ENCODE results near the gene ATG101.

The ATG101 gene

GRCh38 chr12:52033446-52034140, 36.2 kb upstream of the ATG101 start:
- DNase-seq (ENCODE audit: low read depth in 1 of 2, low spot score in 1 of 2), result no peak
- TF ChIP-seq JUND (IDR thresholded peaks at IDR 0.05; ENCODE audit: low read depth), result no peak
- in situ Hi-C loops (cut with HindIII; ENCODE audit: low pct_unique_long_range_greater_than_20kb, low sequenced_read_pairs), result no loop called here

GRCh38 chr12:52035190-52035589, 34.6 kb upstream of the ATG101 start:
- in situ Hi-C loops (cut with HindIII; ENCODE audit: low pct_unique_long_range_greater_than_20kb, low sequenced_read_pairs), result no loop called here
- TF ChIP-seq JUND (IDR thresholded peaks at IDR 0.05; ENCODE audit: low read depth), result no peak
- no peak for DNase-seq (ENCODE audit: low read depth in 1 of 2, low spot score in 1 of 2)

- no peak for TF ChIP-seq JUND (IDR thresholded peaks at IDR 0.05; ENCODE audit: low read depth)
- DNase-seq (ENCODE audit: low read depth in 1 of 2, low spot score in 1 of 2), result no peak
- in situ Hi-C loops (cut with HindIII; ENCODE audit: low pct_unique_long_range_greater_than_20kb, low sequenced_read_pairs), result no loop called here
Measured at GRCh38 chr12:52035926-52036325, 33.9 kb upstream of the ATG101 start.

- peak; percentile 66 to 83 for DNase-seq (ENCODE audit: low read depth in 1 of 2, low spot score in 1 of 2)
- in situ Hi-C loops (cut with HindIII; ENCODE audit: low pct_unique_long_range_greater_than_20kb, low sequenced_read_pairs), result no loop called here
- TF ChIP-seq JUND (IDR thresholded peaks at IDR 0.05; ENCODE audit: low read depth), result no peak
Measured at GRCh38 chr12:52036587-52037171, 33.1 kb upstream of the ATG101 start.

GRCh38 chr12:52037248-52037861, 32.4 kb upstream of the ATG101 start:
- peak in 1 of 2 experiments; percentile 49 for DNase-seq (ENCODE audit: low read depth in 1 of 2, low spot score in 1 of 2)
- in situ Hi-C loops (cut with HindIII; ENCODE audit: low pct_unique_long_range_greater_than_20kb, low sequenced_read_pairs), result no loop called here
- no peak for TF ChIP-seq JUND (IDR thresholded peaks at IDR 0.05; ENCODE audit: low read depth)

GRCh38 chr12:52038447-52038846, 31.3 kb upstream of the ATG101 start:
- no peak for DNase-seq (ENCODE audit: low read depth in 1 of 2, low spot score in 1 of 2)
- no peak for TF ChIP-seq JUND (IDR thresholded peaks at IDR 0.05; ENCODE audit: low read depth)
- in situ Hi-C loops (cut with HindIII; ENCODE audit: low pct_unique_long_range_greater_than_20kb, low sequenced_read_pairs), result no loop called here

GRCh38 chr12:52041035-52041434, 28.7 kb upstream of the ATG101 start:
- in situ Hi-C loops (cut with HindIII; ENCODE audit: low pct_unique_long_range_greater_than_20kb, low sequenced_read_pairs), result no loop called here
- DNase-seq (ENCODE audit: low read depth in 1 of 2, low spot score in 1 of 2), result no peak
- no peak for TF ChIP-seq JUND (IDR thresholded peaks at IDR 0.05; ENCODE audit: low read depth)

- in situ Hi-C loops (cut with HindIII; ENCODE audit: low pct_unique_long_range_greater_than_20kb, low sequenced_read_pairs), result no loop called here
- TF ChIP-seq JUND (IDR thresholded peaks at IDR 0.05; ENCODE audit: low read depth), result no peak
- DNase-seq (ENCODE audit: low read depth in 1 of 2, low spot score in 1 of 2), result peak; percentile 50 to 68
Measured at GRCh38 chr12:52041695-52042123, 28.1 kb upstream of the ATG101 start.

GRCh38 chr12:52042706-52043385, 26.9 kb upstream of the ATG101 start:
- in situ Hi-C loops (cut with HindIII; ENCODE audit: low pct_unique_long_range_greater_than_20kb, low sequenced_read_pairs), result no loop called here
- DNase-seq (ENCODE audit: low read depth in 1 of 2, low spot score in 1 of 2), result no peak
- TF ChIP-seq JUND (IDR thresholded peaks at IDR 0.05; ENCODE audit: low read depth), result no peak

- DNase-seq (ENCODE audit: low read depth in 1 of 2, low spot score in 1 of 2), result no peak
- in situ Hi-C loops (cut with HindIII; ENCODE audit: low pct_unique_long_range_greater_than_20kb, low sequenced_read_pairs), result no loop called here
- TF ChIP-seq JUND (IDR thresholded peaks at IDR 0.05; ENCODE audit: low read depth), result no peak
Measured at GRCh38 chr12:52043386-52044212, 26.2 kb upstream of the ATG101 start.

GRCh38 chr12:52044292-52044983, 25.3 kb upstream of the ATG101 start:
- no peak for DNase-seq (ENCODE audit: low read depth in 1 of 2, low spot score in 1 of 2)
- TF ChIP-seq JUND (IDR thresholded peaks at IDR 0.05; ENCODE audit: low read depth), result no peak
- in situ Hi-C loops (cut with HindIII; ENCODE audit: low pct_unique_long_range_greater_than_20kb, low sequenced_read_pairs), result no loop called here

GRCh38 chr12:52045794-52046199, 24.0 kb upstream of the ATG101 start:
- no peak for DNase-seq (ENCODE audit: low read depth in 1 of 2, low spot score in 1 of 2)
- in situ Hi-C loops (cut with HindIII; ENCODE audit: low pct_unique_long_range_greater_than_20kb, low sequenced_read_pairs), result no loop called here
- TF ChIP-seq JUND (IDR thresholded peaks at IDR 0.05; ENCODE audit: low read depth), result no peak

Data from T47D (cell line).